Suppressor macrophage treated with lipopolysaccharide for 4 hours (primary cell): ENCODE measurements around the gene DHPS.
"Not testable (repeated sequence)": the region's sequence is repeated elsewhere in the genome, so short reads cannot be mapped to it uniquely, and the experiment has no call there.

Experiments
- DNase-seq: peaks from one replicate; pipeline ENCODE4 v3.0.0-alpha.2; 2020

Gene DHPS

GRCh38 chr19:12670159-12670928, 11.3 kb downstream of the DHPS start:
- DNase-seq: no peak

- DNase-seq: peak; percentile 87
These were observed 12.2 kb downstream of the DHPS start for GRCh38 chr19:12669270-12670158.

GRCh38 chr19:12668932-12669269, 12.8 kb downstream of the DHPS start:
- peak; percentile 51 for DNase-seq

- no peak for DNase-seq
These were observed 13.3 kb downstream of the DHPS start for GRCh38 chr19:12668346-12668745.

GRCh38 chr19:12667731-12668302, 13.9 kb downstream of the DHPS start:
- DNase-seq: no peak

GRCh38 chr19:12666265-12667048, 15.2 kb downstream of the DHPS start, which contains the start of the genes MAN2B1 and WDR83:
MAN2B1 (minus strand) TSS chr19:12666742; CDS start chr19:12666701, 41 bp downstream.
WDR83 (plus strand) TSS chr19:12666807; CDS start chr19:12669791, 2,984 bp downstream.
- DNase-seq: peak; percentile 92

- DNase-seq: peak; percentile 41
These were observed 15.9 kb downstream of the DHPS start for GRCh38 chr19:12665671-12666264.

GRCh38 chr19:12665281-12665573, 16.5 kb downstream of the DHPS start:
- peak; percentile 95 for DNase-seq

- DNase-seq: no peak
These were observed 17.0 kb downstream of the DHPS start for GRCh38 chr19:12664406-12665280.

GRCh38 chr19:12660980-12661379, 20.7 kb downstream of the DHPS start:
- no peak for DNase-seq

GRCh38 chr19:12657966-12658365, 23.7 kb downstream of the DHPS start:
- no peak for DNase-seq

GRCh38 chr19:12656899-12657571, 24.6 kb downstream of the DHPS start:
- no peak for DNase-seq

GRCh38 chr19:12655546-12655945, 26.1 kb downstream of the DHPS start:
- DNase-seq: no peak

- no peak for DNase-seq
These were observed 29.5 kb downstream of the DHPS start for GRCh38 chr19:12652219-12652618.

GRCh38 chr19:12649941-12650340, 31.7 kb downstream of the DHPS start:
- no peak for DNase-seq

GRCh38 chr19:12648088-12648487, 33.6 kb downstream of the DHPS start:
- DNase-seq: no peak

GRCh38 chr19:12647490-12648071, 34.1 kb downstream of the DHPS start:
- peak; percentile 58 for DNase-seq

GRCh38 chr19:12647047-12647446, 34.6 kb downstream of the DHPS start:
- DNase-seq: no peak

- no peak for DNase-seq
These were observed 35.1 kb downstream of the DHPS start for GRCh38 chr19:12646551-12646950.

GRCh38 chr19:12643716-12644115, 38.0 kb downstream of the DHPS start:
- DNase-seq: not testable (repeated sequence)
